Measurements from ENCODE around the gene STK24.
"Not testable (repeated sequence)": the region's sequence is repeated elsewhere in the genome, so short reads cannot be mapped to it uniquely, and the experiment has no call there.

Gene STK24

GRCh38 chr13:98622931-98623331 lies 46.0 kb upstream of the STK24 start:
- H3K4me3 ChIP-seq (ENCODE audit: low read length): no peak overlapping the region
- no peak overlapping the region for H3K4me2 ChIP-seq (ENCODE audit: low read depth, low read length)
- H3K27me3 ChIP-seq (replicated peaks; ENCODE audit: insufficient read depth, low read length): no peaks in the 10 kb centered on the region

GRCh38 chr13:98619556-98619955 lies 42.6 kb upstream of the STK24 start:
- DNase-seq: no peak

More at GRCh38 chr13:98622931-98623331, 46.0 kb upstream of the STK24 start:
- Histone ChIP-seq H3K79me2 (ENCODE audit: low read length) (no peaks in the 10 kb centered on the region), H3K9me2 (replicated peaks; ENCODE audit: insufficient read depth, low read length) (no peaks in the 10 kb centered on the region), H3K4me1 (ENCODE audit: low read length) (no peaks in the 10 kb centered on the region), H3K27ac (ENCODE audit: low read length) (no peak overlapping the region), H3K9me3 (replicated peaks; ENCODE audit: insufficient read depth, low read length) (no peaks in the 10 kb centered on the region), H3F3A (ENCODE audit: insufficient read depth, low read length) (no peaks in the 10 kb centered on the region), H4K20me1 (ENCODE audit: insufficient read depth, low read length) (no peaks in the 10 kb centered on the region), H2AFZ (ENCODE audit: low read length) (no peak overlapping the region), H3K36me3 (replicated peaks; ENCODE audit: insufficient read depth, low read length) (no peaks in the 10 kb centered on the region), H3K9ac (ENCODE audit: low read length) (no peak overlapping the region)
- DNase-seq: no peak
- TF ChIP-seq CTCF (IDR thresholded peaks at IDR 0.05; ENCODE audit: low read length) (no peak), EZH2phosphoT487 (IDR thresholded peaks at IDR 0.05; ENCODE audit: low read length) (no peak), EZH2 (optimal IDR thresholded peaks at IDR 0.05; ENCODE audit: low read depth, low read length) (no peak)

GRCh38 chr13:98615595-98615994 lies 38.7 kb upstream of the STK24 start:
- DNase-seq; H3K4me1 ChIP-seq (ENCODE audit: low read length); H4K20me1 ChIP-seq (ENCODE audit: insufficient read depth, low read length); H3K27ac ChIP-seq (ENCODE audit: low read length); H3K27me3 ChIP-seq (replicated peaks; ENCODE audit: insufficient read depth, low read length); H3K4me2 ChIP-seq (ENCODE audit: low read depth, low read length); H3K79me2 ChIP-seq (ENCODE audit: low read length); H3F3A ChIP-seq (ENCODE audit: insufficient read depth, low read length); H3K9me2 ChIP-seq (replicated peaks; ENCODE audit: insufficient read depth, low read length); H2AFZ ChIP-seq (ENCODE audit: low read length); H3K9me3 ChIP-seq (replicated peaks; ENCODE audit: insufficient read depth, low read length); H3K9ac ChIP-seq (ENCODE audit: low read length); H3K4me3 ChIP-seq (ENCODE audit: low read length); H3K36me3 ChIP-seq (replicated peaks; ENCODE audit: insufficient read depth, low read length): not testable (repeated sequence)

More at GRCh38 chr13:98619556-98619955, 42.6 kb upstream of the STK24 start:
- H3K4me3 ChIP-seq (ENCODE audit: low read length): no peak overlapping the region
- H3K79me2 ChIP-seq (ENCODE audit: low read length): no peaks in the 10 kb centered on the region
- no peaks in the 10 kb centered on the region for H3K27me3 ChIP-seq (replicated peaks; ENCODE audit: insufficient read depth, low read length)
- H3K27ac ChIP-seq (ENCODE audit: low read length): no peak overlapping the region
- no peak overlapping the region for H3K9ac ChIP-seq (ENCODE audit: low read length)
- H3K4me1 ChIP-seq (ENCODE audit: low read length): no peaks in the 10 kb centered on the region
- no peaks in the 10 kb centered on the region for H4K20me1 ChIP-seq (ENCODE audit: insufficient read depth, low read length)
- no peak overlapping the region for H3K4me2 ChIP-seq (ENCODE audit: low read depth, low read length)
- TF ChIP-seq EZH2phosphoT487 (IDR thresholded peaks at IDR 0.05; ENCODE audit: low read length) (no peak), CTCF (IDR thresholded peaks at IDR 0.05; ENCODE audit: low read length) (no peak)
- H3K36me3 ChIP-seq (replicated peaks; ENCODE audit: insufficient read depth, low read length): no peaks in the 10 kb centered on the region
- no peaks in the 10 kb centered on the region for H3F3A ChIP-seq (ENCODE audit: insufficient read depth, low read length)
- H2AFZ ChIP-seq (ENCODE audit: low read length): no peak overlapping the region
- H3K9me3 ChIP-seq (replicated peaks; ENCODE audit: insufficient read depth, low read length): no peaks in the 10 kb centered on the region
- no peaks in the 10 kb centered on the region for H3K9me2 ChIP-seq (replicated peaks; ENCODE audit: insufficient read depth, low read length)

- Histone ChIP-seq H3K9me2 (replicated peaks; ENCODE audit: insufficient read depth, low read length) (no peaks in the 10 kb centered on the region), H3K4me3 (ENCODE audit: low read length) (no peak overlapping the region), H3K4me2 (ENCODE audit: low read depth, low read length) (no peak overlapping the region), H3K9ac (ENCODE audit: low read length) (no peak overlapping the region), H3K27ac (ENCODE audit: low read length) (no peak overlapping the region), H3F3A (ENCODE audit: insufficient read depth, low read length) (no peaks in the 10 kb centered on the region), H3K79me2 (ENCODE audit: low read length) (no peaks in the 10 kb centered on the region), H3K9me3 (replicated peaks; ENCODE audit: insufficient read depth, low read length) (no peaks in the 10 kb centered on the region), H3K4me1 (ENCODE audit: low read length) (no peaks in the 10 kb centered on the region), H2AFZ (ENCODE audit: low read length) (no peak overlapping the region), H4K20me1 (ENCODE audit: insufficient read depth, low read length) (no peaks in the 10 kb centered on the region), H3K36me3 (replicated peaks; ENCODE audit: insufficient read depth, low read length) (no peaks in the 10 kb centered on the region), H3K27me3 (replicated peaks; ENCODE audit: insufficient read depth, low read length) (no peaks in the 10 kb centered on the region)
- TF ChIP-seq EZH2 (optimal IDR thresholded peaks at IDR 0.05; ENCODE audit: low read depth, low read length): no peak
- no peak for TF ChIP-seq CTCF (IDR thresholded peaks at IDR 0.05; ENCODE audit: low read length)
- no peak for TF ChIP-seq EZH2phosphoT487 (IDR thresholded peaks at IDR 0.05; ENCODE audit: low read length)
- no peak for DNase-seq
Measured at GRCh38 chr13:98613591-98613990, 36.7 kb upstream of the STK24 start.

Measured in MM.1S (cell line).